H1 (cell line): ENCODE data around the gene CACNA1B. TPM values are rescaled to one million over a fixed set of nuclear protein-coding genes. Genes with fewer than 3 reads are reported as not detected.

Source experiments
- CTCF ChIA-PET: fragments of 300-600 bp; sonication (Branson Sonifier 250); formaldehyde crosslinking; loops from one replicate; lab custom pipeline; 2021; ENCODE audit not compliant: partially characterized antibody; lab: Charles Lee
- POLR2A ChIA-PET: fragments of 300-600 bp; sonication (Branson Sonifier 250); formaldehyde crosslinking; loops from one replicate; lab custom pipeline; 2021; ENCODE audit warnings: inconsistent platforms; ENCODE audit not compliant: partially characterized antibody; lab: Charles Lee
- DNase-seq, 2 experiments: peaks; one replicate each; pipeline versions ENCODE4 v3.0.0 to v3.0.0-alpha.2; 2010 to 2022; ENCODE audit warnings: low spot score in 2 of 2, low read depth in 1 of 2, mixed read lengths in 1 of 2
- FAIRE-seq: peaks from 2 replicates; lab custom pipeline; 2011; peaks lifted over from hg19 to GRCh38; lab: Jason Lieb, UNC
- H2AFZ ChIP-seq: 2 replicates; pipeline ENCODE4 v1.8.1; 2012; ENCODE audit warnings: low read length, inconsistent platforms
- H2AK5ac ChIP-seq: 2 replicates; pipeline ENCODE4 v1.6.1; 2013; ENCODE audit warnings: low read depth, low read length
- H2BK120ac ChIP-seq: replicated peaks from 2 replicates; pipeline ENCODE3; 2013; ENCODE audit warnings: low read depth, low read length, inconsistent platforms
- H2BK12ac ChIP-seq: 2 replicates; pipeline ENCODE4 v1.6.1; 2013; ENCODE audit warnings: low read depth, low read length
- H2BK15ac ChIP-seq: 2 replicates; pipeline ENCODE4 v1.6.1; 2013; ENCODE audit warnings: low read length
- H2BK20ac ChIP-seq: 2 replicates; pipeline ENCODE4 v1.6.1; 2013; ENCODE audit warnings: low read length
- H2BK5ac ChIP-seq: 2 replicates; pipeline ENCODE4 v1.6.1; 2013; ENCODE audit warnings: low read depth, low read length
- H3K14ac ChIP-seq: 2 replicates; pipeline ENCODE4 v1.6.1; 2013; ENCODE audit warnings: inconsistent platforms; ENCODE audit not compliant: insufficient read length
- H3K18ac ChIP-seq: 2 replicates; pipeline ENCODE4 v1.6.1; 2013; ENCODE audit warnings: low read length; ENCODE audit errors: extremely low read depth
- H3K23ac ChIP-seq: 2 replicates; pipeline ENCODE4 v1.6.1; 2013; ENCODE audit warnings: inconsistent platforms; ENCODE audit not compliant: insufficient read length
- H3K23me2 ChIP-seq: 2 replicates; pipeline ENCODE4 v1.6.1; 2013; ENCODE audit warnings: low read depth, low read length
- H3K27ac ChIP-seq: 2 replicates; pipeline ENCODE4 v1.6.1; 2011; ENCODE audit warnings: low read depth, low read length, inconsistent platforms
- H3K27me3 ChIP-seq, 4 experiments: replicated peaks in 1 of 4; 1 replicate in 1 of 4; 2 replicates in 3 of 4; pipeline versions ENCODE4 v1.6.1 to v1.8.1; 2011 to 2013; ENCODE audit warnings: low read length in 3 of 4, mild to moderate bottlenecking in 3 of 4, inconsistent platforms in 2 of 4, mixed read lengths in 2 of 4, moderate library complexity in 1 of 4; ENCODE audit not compliant: control insufficient read depth in 3 of 4, insufficient read depth in 3 of 4; ENCODE audit errors: extremely low read depth in 1 of 4
- H3K36me3 ChIP-seq, 4 experiments: 2 replicates each; pipeline versions ENCODE4 v1.6.1 to v1.8.1; 2011 to 2013; ENCODE audit warnings: mild to moderate bottlenecking in 4 of 4, low read length in 3 of 4, moderate library complexity in 2 of 4, control low read depth in 1 of 4, inconsistent platforms in 1 of 4; ENCODE audit not compliant: insufficient read depth in 4 of 4, control insufficient read depth in 2 of 4
- H3K4ac ChIP-seq: replicated peaks from 2 replicates; pipeline ENCODE3; 2013; ENCODE audit warnings: low read length, low read depth, mixed read lengths, inconsistent platforms; ENCODE audit not compliant: insufficient read length
- H3K4me1 ChIP-seq, 4 experiments: replicated peaks in 1 of 4; 1 replicate in 1 of 4; 2 replicates in 3 of 4; pipeline versions ENCODE4 v1.6.1 to v1.8.1; 2011 to 2013; ENCODE audit warnings: low read length in 3 of 4, inconsistent platforms in 2 of 4, mixed read lengths in 1 of 4; ENCODE audit not compliant: insufficient read depth in 4 of 4, control insufficient read depth in 3 of 4
- H3K4me2 ChIP-seq, 2 experiments: 2 replicates each; pipeline versions ENCODE4 v1.6.1 to v1.8.1; 2011 to 2013; ENCODE audit warnings: low read depth in 2 of 2, low read length in 2 of 2, control low read depth in 1 of 2, inconsistent platforms in 1 of 2, mild to moderate bottlenecking in 1 of 2; ENCODE audit not compliant: insufficient read depth in 1 of 2
- H3K4me3 ChIP-seq, 4 experiments: fragments of 200-600, 300-600 bp in 1 of 4; sonication (generic), shearing (Covaris generic), sonication (Bioruptor Twin) in 1 of 4; 2 replicates each; pipeline versions ENCODE4 v1.5.1 to v1.8.1; 2011 to 2016; ENCODE audit warnings: low read length in 4 of 4, low read depth in 3 of 4, control low read depth in 2 of 4, inconsistent platforms in 2 of 4, mild to moderate bottlenecking in 2 of 4, mixed read lengths in 1 of 4, moderate library complexity in 1 of 4; ENCODE audit not compliant: insufficient read depth in 2 of 4; ENCODE audit errors: extremely low read depth in 1 of 4
- H3K56ac ChIP-seq: replicated peaks from 2 replicates; pipeline ENCODE3; 2013; ENCODE audit warnings: low read depth, mild to moderate bottlenecking, mixed read lengths, low read length, inconsistent platforms; ENCODE audit not compliant: insufficient read length
- H3K79me1 ChIP-seq: 2 replicates; pipeline ENCODE4 v1.6.1; 2013; ENCODE audit warnings: low read depth, low read length, control low read depth
- H3K79me2 ChIP-seq, 2 experiments: 2 replicates each; pipeline versions ENCODE4 v1.6.1 to v1.8.1; 2012 to 2013; ENCODE audit warnings: low read length in 2 of 2, mild to moderate bottlenecking in 2 of 2, inconsistent platforms in 1 of 2; ENCODE audit not compliant: insufficient read depth in 2 of 2, control insufficient read depth in 1 of 2
- H3K9ac ChIP-seq, 4 experiments: replicated peaks in 1 of 4; 1 replicate in 1 of 4; 2 replicates in 3 of 4; pipeline versions ENCODE4 v1.6.1 to v1.8.1; 2011 to 2013; ENCODE audit warnings: low read depth in 3 of 4, low read length in 3 of 4, control low read depth in 2 of 4, mild to moderate bottlenecking in 2 of 4, moderate library complexity in 2 of 4, inconsistent platforms in 1 of 4; ENCODE audit errors: extremely low read depth in 1 of 4
- H3K9me3 ChIP-seq, 2 experiments: 2 replicates each; pipeline versions ENCODE4 v1.6.1 to v1.8.1; 2012 to 2013; ENCODE audit warnings: mild to moderate bottlenecking in 2 of 2, moderate library complexity in 2 of 2, control low read depth in 1 of 2, inconsistent platforms in 1 of 2, low read depth in 1 of 2, low read length in 1 of 2, mixed read lengths in 1 of 2; ENCODE audit not compliant: insufficient read depth in 2 of 2
- H4K20me1 ChIP-seq, 2 experiments: replicated peaks in 1 of 2; 2 replicates each; pipeline versions ENCODE3 to v1.8.1; 2011 to 2013; ENCODE audit warnings: inconsistent platforms in 2 of 2, low read length in 2 of 2, mild to moderate bottlenecking in 1 of 2; ENCODE audit not compliant: insufficient read depth in 2 of 2, control insufficient read depth in 1 of 2
- H4K5ac ChIP-seq: 2 replicates; pipeline ENCODE4 v1.6.1; 2013; ENCODE audit warnings: low read length, low read depth, mixed read lengths, inconsistent platforms; ENCODE audit not compliant: insufficient read length
- H4K8ac ChIP-seq: 2 replicates; pipeline ENCODE4 v1.8.0; 2013; ENCODE audit warnings: mild to moderate bottlenecking, moderate library complexity, low read length, inconsistent platforms; ENCODE audit not compliant: insufficient read depth; ENCODE audit errors: extremely low read depth
- H4K91ac ChIP-seq: replicated peaks from 2 replicates; pipeline ENCODE3; 2013; ENCODE audit warnings: low read length, mixed read lengths, inconsistent platforms; ENCODE audit not compliant: insufficient read length
- BACH1 ChIP-seq: IDR thresholded peaks from 2 replicates; pipeline ENCODE4 v1.6.1; 2012; ENCODE audit warnings: low read length, improper control_type of control experiment
- CBX8 ChIP-seq: fragments of 300-800, 300-1000 bp; sonication (generic); IDR thresholded peaks from 2 replicates; pipeline ENCODE4 v1.7.1; 2016; ENCODE audit warnings: low read depth, low read length, borderline replicate concordance
- EP300 ChIP-seq, 2 experiments: IDR thresholded peaks; 1 replicate in 1 of 2; 2 replicates in 1 of 2; pipeline ENCODE4 v1.6.1; 2011 to 2012; ENCODE audit warnings: low read depth in 2 of 2, low read length in 2 of 2, mild to moderate bottlenecking in 2 of 2, borderline replicate concordance in 1 of 2, inconsistent platforms in 1 of 2, moderate library complexity in 1 of 2
- FOSL1 ChIP-seq: IDR thresholded peaks from 2 replicates; pipeline ENCODE4 v1.6.1; 2011; ENCODE audit warnings: mild to moderate bottlenecking, low read depth, low read length, moderate library complexity; ENCODE audit not compliant: insufficient read depth
- GABPA ChIP-seq: IDR thresholded peaks from 2 replicates; pipeline ENCODE4 v1.6.1; 2011; ENCODE audit warnings: mild to moderate bottlenecking, low read length, moderate library complexity, borderline replicate concordance; ENCODE audit not compliant: insufficient read depth
- NANOG ChIP-seq: IDR thresholded peaks from 2 replicates; pipeline ENCODE4 v1.6.1; 2011; ENCODE audit warnings: low read length, low read depth, mild to moderate bottlenecking, inconsistent platforms; ENCODE audit not compliant: insufficient read depth, poor library complexity, severe bottlenecking
- POLR2AphosphoS5 ChIP-seq: IDR thresholded peaks from 2 replicates; pipeline ENCODE4 v1.6.1; 2011; ENCODE audit warnings: low read depth, low read length
- RFX5 ChIP-seq: IDR thresholded peaks from 2 replicates; pipeline ENCODE4 v1.6.1; 2011; ENCODE audit warnings: low read depth, low read length, improper control_type of control experiment, borderline replicate concordance
- SAP30 ChIP-seq: fragments of 300-600 bp; sonication (generic); IDR thresholded peaks from 2 replicates; pipeline ENCODE4 v1.7.1; 2012; ENCODE audit warnings: low read length, moderate library complexity, mild to moderate bottlenecking, inconsistent platforms; ENCODE audit not compliant: insufficient read depth, insufficient replicate concordance
- SIX5 ChIP-seq: IDR thresholded peaks from 2 replicates; pipeline ENCODE4 v1.6.1; 2011; ENCODE audit warnings: mild to moderate bottlenecking, low read depth, low read length
- TCF12 ChIP-seq: IDR thresholded peaks from 2 replicates; pipeline ENCODE4 v1.6.1; 2011; ENCODE audit warnings: low read depth, mild to moderate bottlenecking, low read length
- WGBS, 2 experiments: shearing (Covaris generic) in 1 of 2; methylation state at CpG; one replicate each; pipeline versions ENCODE4 v1.1.6 to v1.1.7; 2013 to 2015; ENCODE audit warnings: low lambda C conversion rate in 2 of 2, mixed read lengths in 2 of 2, inconsistent platforms in 1 of 2, low coverage in 1 of 2, missing lambda C conversion rate in 1 of 2; ENCODE audit not compliant: insufficient replicate concordance in 2 of 2, insufficient coverage in 1 of 2, insufficient read length in 1 of 2; ENCODE audit errors: extremely low coverage in 1 of 2, missing lambda C conversion rate in 1 of 2; 5-methylcytosine and 5-hydroxymethylcytosine counted together
- polyA plus RNA-seq, 7 experiments: library from polyadenylated mRNA; depleted of rRNA in 3 of 7; stranded (reverse) in 5 of 7; unstranded in 2 of 7; fragments of >200 nt in 5 of 7; fragments of 200-250 nt in 2 of 7; gene quantifications; 1 replicate in 5 of 7; 2 replicates in 1 of 7; 4 replicates in 1 of 7; pipeline versions ENCODE4 v1.2.1 to v1.2.3, GENCODE V29; 2011 to 2013; ENCODE audit warnings: missing spikeins in 2 of 7, mixed read lengths in 2 of 7
- total RNA-seq: library from RNA; stranded (reverse); fragmentation: NEBNext Ultra II Directional; extraction: Animal tissue kit (Norgen Biotek cat#: 25700); gene quantifications from 2 replicates; pipeline ENCODE4 v1.2.1, GENCODE V29; 2021

The CACNA1B gene
- total and polyA plus RNA-seq, 2 of the 8 experiments (the other 6 are each of a cell fraction or from before 2014, with no cell fraction given), result 1.5 to 5.7 TPM

DNA sequence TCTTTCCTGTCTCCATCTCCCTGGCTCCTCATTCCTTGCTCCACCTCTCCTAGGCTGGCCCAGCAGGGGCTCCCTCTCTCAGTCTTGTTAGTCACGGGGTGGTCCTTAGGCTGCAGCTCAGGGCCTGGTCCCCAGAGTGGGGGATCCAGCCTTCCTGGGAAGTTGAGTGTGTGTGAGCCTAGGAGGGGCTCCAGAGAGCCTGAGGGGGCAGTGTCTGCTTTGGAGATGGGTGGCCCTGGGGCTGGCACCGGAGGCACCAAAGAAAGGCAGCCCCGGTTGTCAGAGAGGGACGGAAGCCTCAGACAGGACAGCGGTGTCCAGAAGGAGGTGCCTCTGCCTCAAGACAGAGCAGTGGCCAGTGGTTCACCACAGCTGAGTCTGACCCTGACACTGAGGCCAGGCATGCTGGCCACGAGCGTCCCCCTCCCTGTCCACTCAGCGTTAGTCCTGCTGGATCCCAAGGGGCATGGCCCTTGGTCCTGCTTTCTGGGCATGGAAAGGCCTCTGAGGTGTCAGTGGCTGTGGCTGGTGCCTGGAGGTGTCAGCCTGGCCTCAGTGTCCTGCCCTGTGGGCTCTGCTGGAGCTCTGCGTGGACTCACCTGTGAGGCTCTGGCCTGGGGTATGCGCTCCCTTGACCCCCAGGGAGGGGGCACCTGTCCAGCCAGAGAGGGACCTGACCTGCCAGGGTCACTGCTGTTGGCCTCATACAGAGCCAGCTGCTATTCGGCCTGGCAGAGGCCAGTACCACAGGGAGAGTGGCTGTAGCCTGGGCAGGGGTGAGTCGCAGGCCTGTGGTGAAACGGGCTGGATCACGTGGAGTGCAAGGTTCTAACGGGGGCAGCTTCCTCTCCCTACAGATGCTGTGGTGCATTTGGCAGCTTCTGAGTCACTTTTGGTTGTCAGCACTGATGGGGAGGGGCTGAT lies 130.6 kb downstream of the CACNA1B start:
- Histone ChIP-seq H2BK120ac (no peak overlapping the region), H3K79me1 (no peaks in the 10 kb centered on the region), H2BK12ac (no peak overlapping the region), H2BK20ac (no peak overlapping the region), H3K4me3 (no peak overlapping the region), H3K27me3 (no peaks in the 10 kb centered on the region), H3K4me1 (no peaks in the 10 kb centered on the region; a peak in 1 of 7 replicates), H3K23me2 (no peaks in the 10 kb centered on the region), H3K36me3 (no peaks in the 10 kb centered on the region), H3K4ac (no peak overlapping the region), H2BK15ac (no peak overlapping the region), H3K23ac (no peak overlapping the region), H3K9ac (no peak overlapping the region; a peak in 1 of 7 replicates), H2AK5ac (no peak overlapping the region), H2AFZ (no peak overlapping the region), H4K8ac (no peak overlapping the region; the same call in 1 of the 2 replicates), H2BK5ac (no peak overlapping the region), H3K27ac (no peak overlapping the region), H3K9me3 (peaks cover 10 to 68% of the 10 kb centered on the region in 2 experiments; a peak in 3 of 4 replicates), H3K79me2 (no peaks in the 10 kb centered on the region), H3K4me2 (no peak overlapping the region), H4K20me1 (peaks cover 0 to 9% of the 10 kb centered on the region in 2 experiments), H3K18ac (no peak overlapping the region), H3K56ac (no peak overlapping the region), H4K5ac (no peak overlapping the region), H4K91ac (no peak overlapping the region), H3K14ac (no peak overlapping the region)
- TF ChIP-seq POLR2AphosphoS5, result no peak
- TF ChIP-seq TCF12, result no peak
- no peak for TF ChIP-seq FOSL1
- no peak for TF ChIP-seq NANOG
- TF ChIP-seq SIX5, result no peak
- no peak for TF ChIP-seq CBX8
- no peak for TF ChIP-seq SAP30
- no peak for TF ChIP-seq RFX5
- no peak for TF ChIP-seq EP300 (IDR thresholded peaks at IDR 0.05; ENCODE audit: borderline replicate concordance in 1 of 2, low read depth in 2 of 2, low read length in 2 of 2)
- no peak for TF ChIP-seq BACH1
- no peak for TF ChIP-seq GABPA
- WGBS, 2 experiments, result 83% methylated on average over 15 of the region's 15 CpGs; no CpG with 5 or more reads in 1 of the 2 experiments
- FAIRE-seq, result no peak
- no peak for DNase-seq
- ChIA-PET CTCF (interaction anchor here (0.9 kb wide), 1 partner anchor 92 kb away, joined by 3 read pairs; no protein-coding TSS in a partner anchor), POLR2A (no interaction called here)
